ENCODE results near the gene CEACAM1.
A peak's percentile ranks its signal among the peaks of the same experiment; 100 is the strongest.
"Not testable (repeated sequence)": the region's sequence is repeated elsewhere in the genome, so short reads cannot be mapped to it uniquely, and the experiment has no call there.

Gene CEACAM1

GRCh38 chr19:42511340-42511739 lies 16.9 kb downstream of the CEACAM1 start:
- DNase-seq (ENCODE audit: low read depth in 2 of 2) = no peak

GRCh38 chr19:42508892-42509444 lies 19.3 kb downstream of the CEACAM1 start:
- DNase-seq (ENCODE audit: low read depth in 2 of 2) = no peak

GRCh38 chr19:42505066-42505465 lies 23.2 kb downstream of the CEACAM1 start:
- no peak for DNase-seq (ENCODE audit: low read depth in 2 of 2)

GRCh38 chr19:42501733-42502132 lies 26.5 kb downstream of the CEACAM1 start:
- DNase-seq (ENCODE audit: low read depth in 2 of 2) = no peak

GRCh38 chr19:42501243-42501642 lies 27.0 kb downstream of the CEACAM1 start:
- not testable (repeated sequence) for DNase-seq (ENCODE audit: low read depth in 2 of 2)

GRCh38 chr19:42498169-42498757 lies 30.0 kb downstream of the CEACAM1 start:
- no peak for DNase-seq (ENCODE audit: low read depth in 2 of 2)

GRCh38 chr19:42497492-42498168 lies 30.7 kb downstream of the CEACAM1 start:
- DNase-seq (ENCODE audit: low read depth in 2 of 2) = no peak

- no peak for DNase-seq (ENCODE audit: low read depth in 2 of 2)
These were observed 31.7 kb downstream of the CEACAM1 start for GRCh38 chr19:42496460-42497133.

- DNase-seq (ENCODE audit: low read depth in 2 of 2) = no peak
These were observed 32.6 kb downstream of the CEACAM1 start for GRCh38 chr19:42495663-42496062.

GRCh38 chr19:42494321-42494720 lies 34.0 kb downstream of the CEACAM1 start:
- DNase-seq (ENCODE audit: low read depth in 2 of 2) = peak; percentile 19

GRCh38 chr19:42488783-42489521 lies 39.3 kb downstream of the CEACAM1 start:
- DNase-seq (ENCODE audit: low read depth in 2 of 2) = no peak

GRCh38 chr19:42487798-42488178 lies 40.5 kb downstream of the CEACAM1 start:
- DNase-seq (ENCODE audit: low read depth in 2 of 2) = no peak

GRCh38 chr19:42487032-42487797 lies 41.1 kb downstream of the CEACAM1 start:
- peak in 1 of 2 experiments; percentile 36 for DNase-seq (ENCODE audit: low read depth in 2 of 2)

GRCh38 chr19:42485036-42485435 lies 43.2 kb downstream of the CEACAM1 start:
- DNase-seq (ENCODE audit: low read depth in 2 of 2) = not testable (repeated sequence)

GRCh38 chr19:42480335-42481095 lies 47.8 kb downstream of the CEACAM1 start:
- DNase-seq (ENCODE audit: low read depth in 2 of 2) = no peak

GRCh38 chr19:42479736-42480135 lies 48.5 kb downstream of the CEACAM1 start:
- no peak for DNase-seq (ENCODE audit: low read depth in 2 of 2)

GRCh38 chr19:42478765-42479311 lies 49.4 kb downstream of the CEACAM1 start:
- no peak for DNase-seq (ENCODE audit: low read depth in 2 of 2)

GRCh38 chr19:42477933-42478332 lies 50.3 kb downstream of the CEACAM1 start:
- DNase-seq (ENCODE audit: low read depth in 2 of 2) = no peak

GRCh38 chr19:42477117-42477516 lies 51.2 kb downstream of the CEACAM1 start:
- DNase-seq (ENCODE audit: low read depth in 2 of 2) = no peak

- no peak for DNase-seq (ENCODE audit: low read depth in 2 of 2)
These were observed 52.9 kb downstream of the CEACAM1 start for GRCh38 chr19:42475366-42475765.

Data from fibroblast of skin of left biceps (primary cell).